NB4 (cell line): ENCODE results near the gene CD55.

Source experiments
- DNase-seq: peaks from one replicate; pipeline ENCODE4 v3.0.0; 2010; ENCODE audit warnings: low read depth
- H3K4me3 ChIP-seq: one replicate; pipeline ENCODE4 v1.5.1; 2011; ENCODE audit warnings: mild to moderate bottlenecking, low read depth, low read length, moderate library complexity
- MAX ChIP-seq: IDR thresholded peaks from 2 replicates; pipeline ENCODE4 v1.6.1; 2011; ENCODE audit warnings: low read depth, low read length
- MYC ChIP-seq: IDR thresholded peaks from 2 replicates; pipeline ENCODE4 v1.6.1; 2011; ENCODE audit warnings: low read depth, low read length
- POLR2A ChIP-seq: IDR thresholded peaks from 2 replicates; pipeline ENCODE4 v1.6.1; 2011; ENCODE audit warnings: mild to moderate bottlenecking; ENCODE audit not compliant: insufficient read length; ENCODE audit errors: extremely low read depth
- TF ChIP-seq, protein P1 (sequence below): IDR thresholded peaks from one replicate; pipeline ENCODE4 v1.5.1; 2012; ENCODE audit warnings: low read depth, low read length

The CD55 gene

GRCh38 chr1:207321079-207321789 lies at the start of gene CD55:
CD55 (plus strand) TSS chr1:207321678; CDS start chr1:207321766, 88 bp downstream.
- TF ChIP-seq MYC (peak; percentile 96), MAX (peak; percentile 91), POLR2A (peak; percentile 86)
- TF ChIP-seq, protein P1, sequence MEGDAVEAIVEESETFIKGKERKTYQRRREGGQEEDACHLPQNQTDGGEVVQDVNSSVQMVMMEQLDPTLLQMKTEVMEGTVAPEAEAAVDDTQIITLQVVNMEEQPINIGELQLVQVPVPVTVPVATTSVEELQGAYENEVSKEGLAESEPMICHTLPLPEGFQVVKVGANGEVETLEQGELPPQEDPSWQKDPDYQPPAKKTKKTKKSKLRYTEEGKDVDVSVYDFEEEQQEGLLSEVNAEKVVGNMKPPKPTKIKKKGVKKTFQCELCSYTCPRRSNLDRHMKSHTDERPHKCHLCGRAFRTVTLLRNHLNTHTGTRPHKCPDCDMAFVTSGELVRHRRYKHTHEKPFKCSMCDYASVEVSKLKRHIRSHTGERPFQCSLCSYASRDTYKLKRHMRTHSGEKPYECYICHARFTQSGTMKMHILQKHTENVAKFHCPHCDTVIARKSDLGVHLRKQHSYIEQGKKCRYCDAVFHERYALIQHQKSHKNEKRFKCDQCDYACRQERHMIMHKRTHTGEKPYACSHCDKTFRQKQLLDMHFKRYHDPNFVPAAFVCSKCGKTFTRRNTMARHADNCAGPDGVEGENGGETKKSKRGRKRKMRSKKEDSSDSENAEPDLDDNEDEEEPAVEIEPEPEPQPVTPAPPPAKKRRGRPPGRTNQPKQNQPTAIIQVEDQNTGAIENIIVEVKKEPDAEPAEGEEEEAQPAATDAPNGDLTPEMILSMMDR: no peak

GRCh38 chr1:207274882-207275281 lies 46.6 kb upstream of the CD55 start:
- no peak overlapping the region for H3K4me3 ChIP-seq
- DNase-seq: no peak
- TF ChIP-seq, protein P1: no peak
- no peak for TF ChIP-seq MYC
- TF ChIP-seq POLR2A: no peak
- TF ChIP-seq MAX: no peak

More at GRCh38 chr1:207321079-207321789, at the start of gene CD55:
- H3K4me3 ChIP-seq: peak within 1 kb of the TSS; percentile 89
- peak; percentile 99 for DNase-seq

DNA sequence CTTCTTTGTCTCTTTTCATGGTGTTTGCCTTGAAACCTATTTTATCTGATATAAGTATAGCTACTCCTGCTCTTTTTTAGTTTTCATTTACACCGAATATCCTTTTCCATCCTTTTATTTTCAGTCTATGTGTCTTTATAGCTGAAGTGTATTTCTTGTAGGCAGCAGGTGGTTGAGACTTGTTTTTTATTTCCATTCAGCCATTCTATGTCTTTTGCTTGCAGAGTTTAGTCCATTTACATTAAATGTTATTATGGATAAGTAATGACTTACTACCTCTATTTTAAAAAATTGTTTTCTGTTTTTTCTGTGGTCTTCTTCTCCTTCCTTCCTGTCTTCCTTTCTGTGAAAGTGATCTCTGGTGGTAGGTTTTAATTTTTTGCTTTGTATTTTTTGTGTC lies 45.0 kb upstream of the CD55 start:
- DNase-seq: no peak
- no peak for TF ChIP-seq POLR2A
- TF ChIP-seq, protein P1: no peak
- no peak for TF ChIP-seq MYC
- TF ChIP-seq MAX: no peak
- no peak overlapping the region for H3K4me3 ChIP-seq

DNA sequence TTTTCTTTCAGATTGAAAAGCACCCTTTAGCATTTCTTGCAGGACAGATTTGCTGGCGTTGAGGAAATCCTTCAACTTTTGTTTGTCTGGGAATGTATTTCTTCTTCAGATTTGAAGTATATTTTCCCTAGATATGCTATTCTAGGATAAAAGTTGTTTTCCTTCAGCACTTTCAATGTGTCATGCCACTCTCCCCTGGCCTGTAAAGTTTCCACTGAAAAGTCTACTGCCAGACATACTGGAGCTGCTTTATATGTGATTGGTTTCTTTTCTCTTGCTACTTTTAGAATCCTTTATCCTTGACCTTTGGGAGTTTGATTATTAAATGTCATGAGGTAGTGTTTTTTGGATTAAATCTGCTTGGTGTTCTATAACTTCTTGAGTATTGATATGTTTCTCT lies 44.2 kb upstream of the CD55 start:
- no peak overlapping the region for H3K4me3 ChIP-seq
- TF ChIP-seq MAX: no peak
- TF ChIP-seq MYC: no peak
- TF ChIP-seq, protein P1: no peak
- TF ChIP-seq POLR2A: no peak
- no peak for DNase-seq

DNA sequence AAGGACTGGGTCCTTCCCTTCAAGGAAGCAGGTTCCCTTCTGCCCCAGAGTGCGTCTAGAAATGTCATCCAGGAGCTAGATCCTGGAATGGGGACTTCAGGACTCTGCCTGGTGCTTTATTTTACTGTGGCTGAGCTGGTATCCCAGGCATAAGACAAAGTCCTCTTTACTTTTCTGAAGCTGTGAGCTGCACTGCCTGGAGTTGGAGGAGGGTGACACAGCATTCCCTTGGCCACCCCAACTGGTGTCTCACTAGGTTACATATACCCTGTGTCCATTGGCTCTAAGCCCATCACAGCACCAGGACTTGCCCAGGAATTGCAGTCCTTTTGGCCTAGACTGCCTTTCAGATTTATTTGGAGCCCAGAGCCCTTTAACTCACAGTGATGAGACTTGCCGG lies 41.8 kb upstream of the CD55 start:
- no peak overlapping the region for H3K4me3 ChIP-seq
- TF ChIP-seq, protein P1: no peak
- TF ChIP-seq MYC (no peak), MAX (no peak), POLR2A (no peak)
- DNase-seq: no peak

DNA sequence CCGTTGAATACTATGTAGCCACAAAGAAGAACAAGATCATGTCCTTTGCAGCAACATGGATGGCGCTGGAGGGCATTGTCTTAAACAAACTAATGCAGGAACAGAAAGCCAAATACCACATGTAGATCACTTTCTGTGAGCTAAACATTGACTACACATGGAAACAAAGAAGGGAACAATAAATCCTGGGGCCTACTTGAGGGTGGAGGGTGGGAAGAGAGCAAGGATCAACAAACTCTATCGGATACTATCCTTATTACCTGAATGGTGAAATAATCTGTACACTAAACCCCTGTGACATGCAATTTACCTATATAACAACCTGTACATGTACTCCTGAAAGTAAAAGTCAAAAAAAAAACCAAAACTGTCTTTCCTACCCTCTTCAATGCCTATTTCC lies 40.8 kb upstream of the CD55 start:
- DNase-seq: no peak
- TF ChIP-seq MAX (no peak), POLR2A (no peak)
- TF ChIP-seq, protein P1: no peak
- H3K4me3 ChIP-seq: no peak overlapping the region
